CD4-positive, CD25-positive, alpha-beta regulatory T cell (primary cell): Measurements from ENCODE around the gene C12orf42. TPM values are rescaled to one million over a fixed set of nuclear protein-coding genes. Genes with fewer than 3 reads are reported as not detected.
"Not testable (repeated sequence)": the region's sequence is repeated elsewhere in the genome, so short reads cannot be mapped to it uniquely, and the experiment has no call there.

Source experiments
- ATAC-seq, 2 donors: fragments of 150-1000 bp; cut with Tn5 transposase; one replicate each; pipeline ENCODE4 v1.10.0; 2021; ENCODE audit warnings: low read depth in 2 of 2, moderate number of reproducible peaks in 2 of 2, moderate library complexity in 1 of 2
- DNase-seq, 3 donors: peaks; one replicate each; pipeline versions ENCODE4 v3.0.0 to v3.0.0-alpha.2; 2012 to 2022; ENCODE audit warnings: mixed read lengths in 1 of 3
- H3K27ac ChIP-seq: one replicate; pipeline ENCODE4 v1.7.0; 2013; ENCODE audit warnings: mild to moderate bottlenecking, low read length; ENCODE audit not compliant: insufficient read depth, poor library complexity, severe bottlenecking
- H3K27me3 ChIP-seq: one replicate; pipeline ENCODE4 v1.7.0; 2013; ENCODE audit warnings: low read length; ENCODE audit not compliant: control insufficient read depth, insufficient read depth
- H3K36me3 ChIP-seq: one replicate; pipeline ENCODE4 v1.7.0; 2013; ENCODE audit warnings: mild to moderate bottlenecking, low read length, moderate library complexity; ENCODE audit not compliant: control insufficient read depth, insufficient read depth
- H3K4me1 ChIP-seq: 2 replicates; pipeline ENCODE4 v1.7.0; 2013; ENCODE audit warnings: mild to moderate bottlenecking, low read length; ENCODE audit not compliant: insufficient read depth, control insufficient read depth, poor library complexity, severe bottlenecking
- H3K4me3 ChIP-seq: one replicate; pipeline ENCODE4 v1.7.0; 2013; ENCODE audit warnings: low read depth, mild to moderate bottlenecking, low read length, moderate library complexity
- H3K9me3 ChIP-seq, 2 experiments: 1 replicate in 1 of 2; 2 replicates in 1 of 2; pipeline ENCODE4 v1.7.0; 2013; ENCODE audit warnings: low read length in 2 of 2, mild to moderate bottlenecking in 1 of 2, moderate library complexity in 1 of 2; ENCODE audit not compliant: control insufficient read depth in 2 of 2
- H3K27ac Mint-ChIP-seq, 3 donors: one replicate each; pipeline ENCODE4 v1.8.0; 2020 to 2022; ENCODE audit warnings: mild to moderate bottlenecking in 3 of 3, mixed read lengths in 3 of 3, moderate library complexity in 2 of 3
- H3K27me3 Mint-ChIP-seq: one replicate; pipeline ENCODE4 v1.8.0; 2022; ENCODE audit warnings: mild to moderate bottlenecking, mixed read lengths
- H3K36me3 Mint-ChIP-seq: one replicate; pipeline ENCODE4 v1.8.0; 2020; ENCODE audit warnings: mixed read lengths
- H3K4me1 Mint-ChIP-seq, 4 donors: one replicate each; pipeline ENCODE4 v1.8.0; 2020 to 2022; ENCODE audit warnings: mixed read lengths in 4 of 4, mild to moderate bottlenecking in 1 of 4
- H3K4me3 Mint-ChIP-seq, 4 donors: one replicate each; pipeline ENCODE4 v1.8.0; 2020 to 2022; ENCODE audit warnings: mild to moderate bottlenecking in 4 of 4, mixed read lengths in 4 of 4, moderate library complexity in 3 of 4
- H3K9me3 Mint-ChIP-seq, 7 donors: one replicate each; pipeline ENCODE4 v1.8.0; 2020 to 2022; ENCODE audit warnings: mixed read lengths in 7 of 7, mild to moderate bottlenecking in 3 of 7, moderate library complexity in 2 of 7
- polyA plus RNA-seq, 4 donors: library from polyadenylated mRNA; unstranded; fragments of 300-500 nt; fragmentation: Illumina TruSeq; gene quantifications; one replicate each; pipeline ENCODE4 v1.2.3, GENCODE V29; 2021
- total RNA-seq: library from RNA; stranded (reverse); gene quantifications from one replicate; pipeline ENCODE4 v1.2.3, GENCODE V29; 2022

C12orf42 gene
- total and polyA plus RNA-seq, 5 donors from 2014 or later, result 3.8 to 10.0 (median 8.1) TPM

GRCh38 chr12:103441437-103442181, 54.2 kb downstream of the C12orf42 start:
- no peaks in the 10 kb centered on the region for H3K36me3 Mint-ChIP-seq
- H3K27me3 ChIP-seq, result no peaks in the 10 kb centered on the region
- H3K9me3 ChIP-seq, result no peaks in the 10 kb centered on the region
- H3K27ac ChIP-seq, result peak overlapping the region; percentile 71
- peaks cover 28% of the 10 kb centered on the region for H3K4me1 ChIP-seq
- H3K4me3 Mint-ChIP-seq, result peak overlapping the region; percentile 83 to 97 (median 93)
- H3K4me1 Mint-ChIP-seq, result peaks cover 6 to 38% (median 16%) of the 10 kb centered on the region in 4 donors
- H3K36me3 ChIP-seq, result no peaks in the 10 kb centered on the region
- ATAC-seq (peak; percentile 95 to 99), DNase-seq (peak in 2 of 3 donors; percentile 66 to 82)
- peak overlapping the region; percentile 96 to 99 (median 99) for H3K27ac Mint-ChIP-seq
- no peaks in the 10 kb centered on the region for H3K27me3 Mint-ChIP-seq
- H3K4me3 ChIP-seq, result peak overlapping the region; percentile 88
- H3K9me3 Mint-ChIP-seq, result peaks cover 0 to 3% (median 2%) of the 10 kb centered on the region in 7 donors

GRCh38 chr12:103434165-103435105, 61.3 kb downstream of the C12orf42 start:
- Mint-ChIP-seq H3K9me3 (peaks cover 0 to 16% (median 10%) of the 10 kb centered on the region in 7 donors), H3K4me1 (peaks cover 4 to 40% (median 17%) of the 10 kb centered on the region in 4 donors), H3K36me3 (peaks cover 29% of the 10 kb centered on the region), H3K27ac (peak overlapping the region; percentile 36 to 77 (median 73)), H3K4me3 (peak overlapping the region; percentile 18 to 78 (median 58))
- not testable (repeated sequence) for H3K4me3 ChIP-seq, H3K4me1 ChIP-seq, H3K36me3 ChIP-seq, H3K9me3 ChIP-seq, ATAC-seq, H3K27ac ChIP-seq, H3K27me3 ChIP-seq, H3K27me3 Mint-ChIP-seq
- DNase-seq, result peak in 1 of 3 donors; percentile 27

- Mint-ChIP-seq H3K27ac (peak overlapping the region in 2 of 3 donors; percentile 28 to 47), H3K27me3 (no peaks in the 10 kb centered on the region), H3K4me1 (peaks cover 4 to 52% (median 18%) of the 10 kb centered on the region in 4 donors), H3K9me3 (peaks cover 0 to 31% (median 13%) of the 10 kb centered on the region in 7 donors), H3K4me3 (no peak overlapping the region), H3K36me3 (peaks cover 42% of the 10 kb centered on the region)
- no peak overlapping the region for H3K27ac ChIP-seq
- ATAC-seq (no peak), DNase-seq (no peak)
- H3K9me3 ChIP-seq, result peaks cover 0 to 6% of the 10 kb centered on the region in 2 experiments
- no peak overlapping the region for H3K4me3 ChIP-seq
- H3K36me3 ChIP-seq, result no peaks in the 10 kb centered on the region
- H3K4me1 ChIP-seq, result peaks cover 5% of the 10 kb centered on the region
- no peaks in the 10 kb centered on the region for H3K27me3 ChIP-seq
Measured at GRCh38 chr12:103431950-103432349, 63.8 kb downstream of the C12orf42 start.

GRCh38 chr12:103431387-103431786, 64.4 kb downstream of the C12orf42 start:
- peaks cover 5% of the 10 kb centered on the region for H3K4me1 ChIP-seq
- no peak overlapping the region for H3K4me3 ChIP-seq
- H3K36me3 ChIP-seq, result no peaks in the 10 kb centered on the region
- Mint-ChIP-seq H3K27me3 (no peaks in the 10 kb centered on the region), H3K9me3 (peaks cover 0 to 34% (median 13%) of the 10 kb centered on the region in 7 donors), H3K4me1 (peaks cover 4 to 56% (median 19%) of the 10 kb centered on the region in 4 donors), H3K4me3 (no peak overlapping the region), H3K27ac (peak overlapping the region in 1 of 3 donors; percentile 47), H3K36me3 (peaks cover 42% of the 10 kb centered on the region)
- ATAC-seq, result no peak
- peaks cover 0 to 6% of the 10 kb centered on the region in 2 experiments for H3K9me3 ChIP-seq
- no peaks in the 10 kb centered on the region for H3K27me3 ChIP-seq
- DNase-seq, result no peak
- no peak overlapping the region for H3K27ac ChIP-seq

GRCh38 chr12:103425674-103426073, 70.1 kb downstream of the C12orf42 start:
- H3K27ac ChIP-seq, H3K27me3 ChIP-seq, H3K4me1 ChIP-seq, H3K36me3 ChIP-seq, H3K27me3 Mint-ChIP-seq, DNase-seq, ATAC-seq, H3K9me3 ChIP-seq, H3K4me3 ChIP-seq, H3K27ac Mint-ChIP-seq, H3K4me3 Mint-ChIP-seq: not testable (repeated sequence)
- Mint-ChIP-seq H3K9me3 (peaks cover 0 to 29% (median 8%) of the 10 kb centered on the region in 7 donors), H3K36me3 (peaks cover 46% of the 10 kb centered on the region), H3K4me1 (peaks cover 0 to 27% (median 9%) of the 10 kb centered on the region in 4 donors)

- H3K27ac ChIP-seq, DNase-seq, H3K4me3 Mint-ChIP-seq, H3K27me3 ChIP-seq, H3K4me3 ChIP-seq, H3K4me1 ChIP-seq, H3K9me3 ChIP-seq, H3K27me3 Mint-ChIP-seq, H3K27ac Mint-ChIP-seq, H3K36me3 ChIP-seq, ATAC-seq: not testable (repeated sequence)
- Mint-ChIP-seq H3K4me1 (peaks cover 0 to 22% (median 7%) of the 10 kb centered on the region in 4 donors), H3K9me3 (peaks cover 0 to 22% (median 6%) of the 10 kb centered on the region in 7 donors), H3K36me3 (peaks cover 45% of the 10 kb centered on the region)
Measured at GRCh38 chr12:103424849-103425586, 70.8 kb downstream of the C12orf42 start.

- H3K4me3 Mint-ChIP-seq, result no peak overlapping the region
- no peaks in the 10 kb centered on the region for H3K4me1 ChIP-seq
- no peaks in the 10 kb centered on the region for H3K27me3 ChIP-seq
- H3K27me3 Mint-ChIP-seq, result no peaks in the 10 kb centered on the region
- no peak overlapping the region for H3K27ac Mint-ChIP-seq
- peaks cover 6% of the 10 kb centered on the region for H3K36me3 ChIP-seq
- peaks cover 0 to 15% (median 4%) of the 10 kb centered on the region in 7 donors for H3K9me3 Mint-ChIP-seq
- no peak overlapping the region for H3K4me3 ChIP-seq
- peaks cover 0 to 3% of the 10 kb centered on the region in 2 experiments for H3K9me3 ChIP-seq
- DNase-seq (no peak), ATAC-seq (no peak)
- peaks cover 38% of the 10 kb centered on the region for H3K36me3 Mint-ChIP-seq
- no peak overlapping the region for H3K27ac ChIP-seq
- H3K4me1 Mint-ChIP-seq, result peaks cover 0 to 16% (median 7%) of the 10 kb centered on the region in 4 donors
Measured at GRCh38 chr12:103423516-103423910, 72.3 kb downstream of the C12orf42 start.
